HL-60 (cell line): Measurements from ENCODE around the gene HMOX1.

Experiments used
- DNase-seq, 2 experiments: peaks; one replicate each; pipeline ENCODE4 v3.0.0-alpha.2; 2010 to 2020; ENCODE audit warnings: low read depth in 1 of 2, low spot score in 1 of 2
- H3K27ac ChIP-seq: fragments of 250-450 bp; sonication (Bioruptor Pico); replicated peaks from 2 replicates; pipeline ENCODE4 v1.5.1; 2020; ENCODE audit warnings: mild to moderate bottlenecking, moderate library complexity
- H3K27me3 ChIP-seq: fragments of 250-450 bp; sonication (Bioruptor Pico); 2 replicates; pipeline ENCODE4 v1.5.1; 2021; ENCODE audit warnings: mild to moderate bottlenecking, moderate library complexity; ENCODE audit not compliant: insufficient read depth, poor library complexity, severe bottlenecking
- H3K4me3 ChIP-seq: replicated peaks from 2 replicates; pipeline ENCODE4 v1.5.1; 2011; ENCODE audit warnings: mild to moderate bottlenecking, control low read depth, low read length; ENCODE audit not compliant: insufficient read depth
- GABPA ChIP-seq: IDR thresholded peaks from 2 replicates; pipeline ENCODE4 v1.6.1; 2012; ENCODE audit warnings: low read depth
- POLR2AphosphoS5 ChIP-seq: IDR thresholded peaks from 2 replicates; pipeline ENCODE4 v1.6.1; 2012; ENCODE audit warnings: low read depth
- REST ChIP-seq: IDR thresholded peaks from 2 replicates; pipeline ENCODE4 v1.6.1; 2012; ENCODE audit warnings: low read depth; ENCODE audit not compliant: insufficient replicate concordance
- SPI1 ChIP-seq: IDR thresholded peaks from 2 replicates; pipeline ENCODE4 v1.6.1; 2012; ENCODE audit warnings: low read depth, mild to moderate bottlenecking, borderline replicate concordance
- TF ChIP-seq, protein P1 (sequence below): IDR thresholded peaks from one replicate; pipeline ENCODE4 v1.5.1; 2011; ENCODE audit warnings: low read length, control low read depth, inconsistent platforms; ENCODE audit not compliant: insufficient read depth

The HMOX1 gene

GRCh38 chr22:35383679-35384071 is 2.8 kb downstream of the HMOX1 start:
- TF ChIP-seq POLR2AphosphoS5 (no peak), SPI1 (no peak), GABPA (no peak), REST (no peak)
- TF ChIP-seq, protein P1, sequence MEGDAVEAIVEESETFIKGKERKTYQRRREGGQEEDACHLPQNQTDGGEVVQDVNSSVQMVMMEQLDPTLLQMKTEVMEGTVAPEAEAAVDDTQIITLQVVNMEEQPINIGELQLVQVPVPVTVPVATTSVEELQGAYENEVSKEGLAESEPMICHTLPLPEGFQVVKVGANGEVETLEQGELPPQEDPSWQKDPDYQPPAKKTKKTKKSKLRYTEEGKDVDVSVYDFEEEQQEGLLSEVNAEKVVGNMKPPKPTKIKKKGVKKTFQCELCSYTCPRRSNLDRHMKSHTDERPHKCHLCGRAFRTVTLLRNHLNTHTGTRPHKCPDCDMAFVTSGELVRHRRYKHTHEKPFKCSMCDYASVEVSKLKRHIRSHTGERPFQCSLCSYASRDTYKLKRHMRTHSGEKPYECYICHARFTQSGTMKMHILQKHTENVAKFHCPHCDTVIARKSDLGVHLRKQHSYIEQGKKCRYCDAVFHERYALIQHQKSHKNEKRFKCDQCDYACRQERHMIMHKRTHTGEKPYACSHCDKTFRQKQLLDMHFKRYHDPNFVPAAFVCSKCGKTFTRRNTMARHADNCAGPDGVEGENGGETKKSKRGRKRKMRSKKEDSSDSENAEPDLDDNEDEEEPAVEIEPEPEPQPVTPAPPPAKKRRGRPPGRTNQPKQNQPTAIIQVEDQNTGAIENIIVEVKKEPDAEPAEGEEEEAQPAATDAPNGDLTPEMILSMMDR, result no peak
- H3K4me3 ChIP-seq, result no peak overlapping the region
- no peak overlapping the region for H3K27ac ChIP-seq
- no peak for DNase-seq
- H3K27me3 ChIP-seq, result no peaks in the 10 kb centered on the region

DNA sequence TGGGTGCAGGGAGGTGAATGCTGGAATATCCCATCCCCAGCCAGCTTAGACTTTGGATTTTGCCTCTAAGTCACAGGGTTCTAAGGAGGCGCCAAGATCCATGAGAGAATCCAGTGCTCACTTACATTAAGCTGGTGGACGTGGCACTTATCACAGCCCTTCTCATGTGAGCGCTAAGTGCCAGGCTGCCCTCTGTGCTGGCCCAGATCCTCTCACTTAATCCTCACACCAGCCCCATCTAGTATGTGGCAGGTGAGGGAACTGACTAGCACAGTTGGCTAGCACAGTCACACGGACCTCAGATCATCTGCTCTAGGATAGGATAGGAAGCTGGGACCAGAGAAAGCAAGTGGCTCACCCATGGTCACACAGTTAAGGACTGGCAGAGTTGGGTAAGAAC is 3.6 kb downstream of the HMOX1 start:
- no peak overlapping the region for H3K4me3 ChIP-seq
- no peak overlapping the region for H3K27ac ChIP-seq
- no peaks in the 10 kb centered on the region for H3K27me3 ChIP-seq
- no peak for TF ChIP-seq GABPA
- no peak for TF ChIP-seq SPI1
- TF ChIP-seq POLR2AphosphoS5, result no peak
- TF ChIP-seq, protein P1, result no peak
- TF ChIP-seq REST, result no peak
- DNase-seq, result no peak

GRCh38 chr22:35384975-35385588 is 4.2 kb downstream of the HMOX1 start:
- Histone ChIP-seq H3K27me3 (no peaks in the 10 kb centered on the region), H3K27ac (no peak overlapping the region), H3K4me3 (no peak overlapping the region)
- DNase-seq, result no peak
- TF ChIP-seq, protein P1, result no peak
- TF ChIP-seq GABPA, result no peak

DNA sequence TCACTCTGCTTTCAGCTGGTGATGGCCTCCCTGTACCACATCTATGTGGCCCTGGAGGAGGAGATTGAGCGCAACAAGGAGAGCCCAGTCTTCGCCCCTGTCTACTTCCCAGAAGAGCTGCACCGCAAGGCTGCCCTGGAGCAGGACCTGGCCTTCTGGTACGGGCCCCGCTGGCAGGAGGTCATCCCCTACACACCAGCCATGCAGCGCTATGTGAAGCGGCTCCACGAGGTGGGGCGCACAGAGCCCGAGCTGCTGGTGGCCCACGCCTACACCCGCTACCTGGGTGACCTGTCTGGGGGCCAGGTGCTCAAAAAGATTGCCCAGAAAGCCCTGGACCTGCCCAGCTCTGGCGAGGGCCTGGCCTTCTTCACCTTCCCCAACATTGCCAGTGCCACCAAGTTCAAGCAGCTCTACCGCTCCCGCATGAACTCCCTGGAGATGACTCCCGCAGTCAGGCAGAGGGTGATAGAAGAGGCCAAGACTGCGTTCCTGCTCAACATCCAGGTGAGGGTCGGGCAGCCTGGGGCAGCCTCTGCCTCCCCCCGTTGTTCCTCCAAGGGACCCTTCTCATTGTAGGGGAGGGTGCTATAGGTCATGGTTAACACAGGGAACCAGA is 5.9 kb downstream of the HMOX1 start:
- no peaks in the 10 kb centered on the region for H3K27me3 ChIP-seq
- TF ChIP-seq POLR2AphosphoS5, result no peak
- TF ChIP-seq, protein P1, result no peak
- no peak for TF ChIP-seq REST
- TF ChIP-seq GABPA, result no peak
- TF ChIP-seq SPI1, result no peak
- no peak overlapping the region for H3K4me3 ChIP-seq
- H3K27ac ChIP-seq, result no peak overlapping the region
- DNase-seq, result no peak
